ENCODE results near the gene EIPR1.

The EIPR1 gene

GRCh38 chr2:3203497-3204019, 174.1 kb downstream of the EIPR1 start:
- no peak for ATAC-seq
- TF ChIP-seq PATZ1 (CRISPR knock-in tag; IDR thresholded peaks at IDR 0.05; ENCODE audit: borderline replicate concordance) (no peak), ZNF70 (CRISPR knock-in tag; IDR thresholded peaks at IDR 0.05) (no peak), ZNF565 (CRISPR knock-in tag; conservative IDR thresholded peaks at IDR 0.05; ENCODE audit: low read depth) (no peak), POU6F1 (CRISPR knock-in tag; IDR thresholded peaks at IDR 0.05; ENCODE audit: borderline replicate concordance, low read depth) (no peak), TSHZ2 (CRISPR knock-in tag; IDR thresholded peaks at IDR 0.05) (no peak), ARNTL (CRISPR knock-in tag; IDR thresholded peaks at IDR 0.05; ENCODE audit: borderline replicate concordance, low read depth) (no peak), CSRNP3 (CRISPR knock-in tag; IDR thresholded peaks at IDR 0.05) (no peak), ZFP3 (CRISPR knock-in tag; IDR thresholded peaks at IDR 0.05) (no peak), TCF4 (CRISPR knock-in tag; IDR thresholded peaks at IDR 0.05; ENCODE audit: borderline replicate concordance) (no peak), ZC3H10 (CRISPR knock-in tag; IDR thresholded peaks at IDR 0.05) (no peak), OSR1 (CRISPR knock-in tag; IDR thresholded peaks at IDR 0.05) (no peak), ESRRG (CRISPR knock-in tag; IDR thresholded peaks at IDR 0.05) (no peak), CREB5 (CRISPR knock-in tag; IDR thresholded peaks at IDR 0.05; ENCODE audit: low read depth) (no peak)

- TF ChIP-seq PPARA (CRISPR knock-in tag; IDR thresholded peaks at IDR 0.05; ENCODE audit: borderline replicate concordance) (no peak), SNAI2 (CRISPR knock-in tag; IDR thresholded peaks at IDR 0.05) (no peak), ZFP30 (CRISPR knock-in tag; IDR thresholded peaks at IDR 0.05) (no peak)
These were observed 174.7 kb downstream of the EIPR1 start for GRCh38 chr2:3202926-3203325.

GRCh38 chr2:3201281-3201680, 176.3 kb downstream of the EIPR1 start:
- no peak for ATAC-seq
- TF ChIP-seq ZNF70 (CRISPR knock-in tag; IDR thresholded peaks at IDR 0.05) (no peak), TOX (CRISPR knock-in tag; IDR thresholded peaks at IDR 0.05; ENCODE audit: borderline replicate concordance) (no peak), CREB5 (CRISPR knock-in tag; IDR thresholded peaks at IDR 0.05; ENCODE audit: low read depth) (no peak), ZNF8 (CRISPR knock-in tag; IDR thresholded peaks at IDR 0.05) (no peak), ZFP30 (CRISPR knock-in tag; IDR thresholded peaks at IDR 0.05) (no peak), CSRNP3 (CRISPR knock-in tag; IDR thresholded peaks at IDR 0.05) (no peak), GLIS3 (CRISPR knock-in tag; IDR thresholded peaks at IDR 0.05) (no peak), POU6F1 (CRISPR knock-in tag; IDR thresholded peaks at IDR 0.05; ENCODE audit: borderline replicate concordance, low read depth) (no peak), ISL1 (CRISPR knock-in tag; IDR thresholded peaks at IDR 0.05) (no peak), ESRRG (CRISPR knock-in tag; IDR thresholded peaks at IDR 0.05) (no peak), PPARA (CRISPR knock-in tag; IDR thresholded peaks at IDR 0.05; ENCODE audit: borderline replicate concordance) (no peak), SNAI2 (CRISPR knock-in tag; IDR thresholded peaks at IDR 0.05) (no peak), CSDC2 (CRISPR knock-in tag; IDR thresholded peaks at IDR 0.05) (no peak)

More at GRCh38 chr2:3202926-3203325, 174.7 kb downstream of the EIPR1 start:
- no peak for ATAC-seq
